ENCODE results near the gene TMC1. TPM values are rescaled to one million over a fixed set of nuclear protein-coding genes. Genes with fewer than 3 reads are reported as not detected.

The TMC1 gene
- total RNA-seq, 4 donors from 2014 or later, result not detected

- peak overlapping the region; percentile 16 for H3K4me3 ChIP-seq
Measured at GRCh38 chr9:72577212-72577753, 55.9 kb downstream of the TMC1 start.

GRCh38 chr9:72579190-72579589 lies 57.8 kb downstream of the TMC1 start:
- Histone ChIP-seq H3K27me3 (no peaks in the 10 kb centered on the region), H3K27ac (peak overlapping the region; percentile 85), H3K36me3 (no peaks in the 10 kb centered on the region), H3K9me3 (no peaks in the 10 kb centered on the region), H3K4me3 (no peak overlapping the region), H3K4me1 (peaks cover 52% of the 10 kb centered on the region)
- DNase-seq (ENCODE audit: low spot score in 2 of 2), result peak in 1 of 2 donors; percentile 77
- TF ChIP-seq CTCF (IDR thresholded peaks at IDR 0.05) (no peak), EP300 (IDR thresholded peaks at IDR 0.05) (no peak), POLR2A (IDR thresholded peaks at IDR 0.05) (no peak), POLR2AphosphoS5 (IDR thresholded peaks at IDR 0.05) (no peak)
- WGBS, result 43% methylated on average over 4 of the region's 4 CpGs

More at GRCh38 chr9:72577212-72577753, 55.9 kb downstream of the TMC1 start:
- 15% methylated on average over 4 of the region's 4 CpGs for WGBS
- no peak for TF ChIP-seq POLR2A (IDR thresholded peaks at IDR 0.05)
- no peak for TF ChIP-seq EP300 (IDR thresholded peaks at IDR 0.05)
- TF ChIP-seq POLR2AphosphoS5 (IDR thresholded peaks at IDR 0.05), result peak in 1 of 3 donors; percentile 74
- Histone ChIP-seq H3K27me3 (no peaks in the 10 kb centered on the region), H3K4me1 (peaks cover 46% of the 10 kb centered on the region), H3K27ac (peak overlapping the region; percentile 85), H3K9me3 (no peaks in the 10 kb centered on the region), H3K36me3 (no peaks in the 10 kb centered on the region)
- DNase-seq (ENCODE audit: low spot score in 2 of 2), result no peak

GRCh38 chr9:72579880-72580550 lies 58.6 kb downstream of the TMC1 start:
- Histone ChIP-seq H3K4me1 (peaks cover 52% of the 10 kb centered on the region), H3K36me3 (no peaks in the 10 kb centered on the region), H3K27me3 (no peaks in the 10 kb centered on the region), H3K27ac (no peak overlapping the region), H3K9me3 (no peaks in the 10 kb centered on the region), H3K4me3 (no peak overlapping the region)
- 89% methylated on average over 3 of the region's 3 CpGs for WGBS
- DNase-seq (ENCODE audit: low spot score in 2 of 2), result no peak
- TF ChIP-seq CTCF (IDR thresholded peaks at IDR 0.05), result no peak
- TF ChIP-seq EP300 (IDR thresholded peaks at IDR 0.05), result no peak
- TF ChIP-seq POLR2A (IDR thresholded peaks at IDR 0.05), result no peak
- TF ChIP-seq POLR2AphosphoS5 (IDR thresholded peaks at IDR 0.05), result no peak

GRCh38 chr9:72581694-72582093 lies 60.3 kb downstream of the TMC1 start:
- no peak overlapping the region for H3K4me3 ChIP-seq
- H3K36me3 ChIP-seq, result no peaks in the 10 kb centered on the region
- H3K27ac ChIP-seq, result no peak overlapping the region
- WGBS, result 92% methylated on average over 9 of the region's 9 CpGs
- no peaks in the 10 kb centered on the region for H3K9me3 ChIP-seq
- no peaks in the 10 kb centered on the region for H3K27me3 ChIP-seq
- DNase-seq (ENCODE audit: low spot score in 2 of 2), result no peak
- H3K4me1 ChIP-seq, result peaks cover 55% of the 10 kb centered on the region
- no peak for TF ChIP-seq POLR2A (IDR thresholded peaks at IDR 0.05)
- TF ChIP-seq CTCF (IDR thresholded peaks at IDR 0.05), result no peak
- TF ChIP-seq EP300 (IDR thresholded peaks at IDR 0.05), result no peak
- no peak for TF ChIP-seq POLR2AphosphoS5 (IDR thresholded peaks at IDR 0.05)

GRCh38 chr9:72583370-72583769 lies 62.0 kb downstream of the TMC1 start:
- H3K27ac ChIP-seq, result no peak overlapping the region
- H3K27me3 ChIP-seq, result no peaks in the 10 kb centered on the region
- no peak for DNase-seq (ENCODE audit: low spot score in 2 of 2)
- no peaks in the 10 kb centered on the region for H3K36me3 ChIP-seq
- H3K9me3 ChIP-seq, result no peaks in the 10 kb centered on the region
- H3K4me3 ChIP-seq, result no peak overlapping the region
- peaks cover 45% of the 10 kb centered on the region for H3K4me1 ChIP-seq
- TF ChIP-seq POLR2AphosphoS5 (IDR thresholded peaks at IDR 0.05) (no peak), EP300 (IDR thresholded peaks at IDR 0.05) (no peak), POLR2A (IDR thresholded peaks at IDR 0.05) (no peak), CTCF (IDR thresholded peaks at IDR 0.05) (no peak)

Data from suprapubic skin (tissue), 4 donors.